LNCAP (cell line): ENCODE data around the gene IP6K3.

Experiments
- CTCF ChIP-seq: fragments of 450-650 bp; IDR thresholded peaks from 2 replicates; pipeline ENCODE4 v1.5.1; 2017; ENCODE audit warnings: mild to moderate bottlenecking

Gene IP6K3

GRCh38 chr6:33686225-33686924 is 60.3 kb downstream of the IP6K3 start:
- TF ChIP-seq CTCF: no peak

- TF ChIP-seq CTCF: no peak
Observed at GRCh38 chr6:33685411-33686224, 61.1 kb downstream of the IP6K3 start.

- no peak for TF ChIP-seq CTCF
Observed at GRCh38 chr6:33684983-33685382, 61.7 kb downstream of the IP6K3 start.

GRCh38 chr6:33684428-33684896 is 62.2 kb downstream of the IP6K3 start:
- TF ChIP-seq CTCF: no peak

GRCh38 chr6:33683576-33684427 is 62.9 kb downstream of the IP6K3 start:
- no peak for TF ChIP-seq CTCF

- TF ChIP-seq CTCF: no peak
Observed at GRCh38 chr6:33683051-33683571, 63.6 kb downstream of the IP6K3 start.

GRCh38 chr6:33682341-33682740 is 64.4 kb downstream of the IP6K3 start:
- no peak for TF ChIP-seq CTCF
